Activated CD4-positive, alpha-beta T cell treated with anti-CD3 and anti-CD28 coated beads for 1 hour (primary cell): ENCODE results near the gene NT5DC3.
"Not testable (repeated sequence)": the region's sequence is repeated elsewhere in the genome, so short reads cannot be mapped to it uniquely, and the experiment has no call there.

Experiments
- DNase-seq: peaks from one replicate; pipeline ENCODE4 v3.0.0-alpha.2; 2020

The NT5DC3 gene

GRCh38 chr12:103830730-103831320, 10.2 kb downstream of the NT5DC3 start:
- no peak for DNase-seq

DNA sequence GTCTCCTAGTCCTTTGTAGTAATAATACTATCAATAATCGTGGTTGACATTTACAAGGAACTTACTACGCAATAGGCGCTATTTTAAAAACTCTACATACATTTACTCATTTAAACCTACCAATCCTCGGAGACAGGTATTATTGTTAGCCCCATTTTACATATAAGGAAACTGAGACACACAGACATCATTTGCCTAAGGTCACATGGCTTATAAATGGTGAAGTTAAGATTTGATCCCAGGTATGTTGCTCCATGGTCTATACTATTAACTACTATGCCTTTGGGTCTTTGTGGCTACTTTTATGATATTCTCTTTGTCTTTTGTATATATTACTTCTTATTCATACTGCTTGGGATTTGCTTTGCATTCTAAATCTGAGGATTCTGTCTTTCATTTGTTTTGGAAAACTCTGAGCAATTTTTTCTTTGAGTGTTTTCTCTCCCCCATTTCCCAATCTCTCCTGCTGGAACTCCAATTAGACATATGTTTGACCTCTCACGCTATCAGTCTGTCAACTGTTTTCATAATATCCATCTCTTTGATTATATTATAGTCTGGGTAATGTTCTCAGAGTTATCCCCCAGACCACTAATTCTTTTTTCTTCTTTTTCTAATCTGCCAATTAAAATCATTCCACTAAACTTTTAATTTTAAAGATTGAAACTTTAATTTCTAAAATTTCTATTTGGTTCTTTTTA, 10.9 kb downstream of the NT5DC3 start:
- no peak for DNase-seq

GRCh38 chr12:103829092-103829491, 11.9 kb downstream of the NT5DC3 start:
- DNase-seq = no peak

DNA sequence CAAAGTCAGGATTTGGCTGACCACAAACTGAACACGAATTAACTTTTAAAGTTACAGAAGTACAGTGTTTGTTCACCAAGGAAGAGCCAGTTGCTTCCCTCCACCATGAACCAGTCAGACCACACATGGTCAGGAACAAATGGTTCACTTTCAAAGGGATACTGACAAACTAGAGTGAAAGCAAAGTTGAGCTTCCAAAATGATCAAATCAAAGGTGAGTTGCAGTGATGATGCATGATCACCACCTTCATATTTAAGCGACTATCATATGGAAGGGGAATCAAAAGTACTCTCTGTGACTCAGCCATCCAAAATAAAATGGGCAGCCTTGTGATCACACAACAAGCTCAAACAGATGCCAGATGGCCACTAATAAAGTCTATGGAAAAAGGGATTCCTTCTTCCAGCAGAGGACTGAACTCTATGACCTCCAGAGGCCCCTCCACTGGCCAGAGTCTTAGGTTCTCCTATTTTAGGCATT, 13.1 kb downstream of the NT5DC3 start:
- DNase-seq = no peak

DNA sequence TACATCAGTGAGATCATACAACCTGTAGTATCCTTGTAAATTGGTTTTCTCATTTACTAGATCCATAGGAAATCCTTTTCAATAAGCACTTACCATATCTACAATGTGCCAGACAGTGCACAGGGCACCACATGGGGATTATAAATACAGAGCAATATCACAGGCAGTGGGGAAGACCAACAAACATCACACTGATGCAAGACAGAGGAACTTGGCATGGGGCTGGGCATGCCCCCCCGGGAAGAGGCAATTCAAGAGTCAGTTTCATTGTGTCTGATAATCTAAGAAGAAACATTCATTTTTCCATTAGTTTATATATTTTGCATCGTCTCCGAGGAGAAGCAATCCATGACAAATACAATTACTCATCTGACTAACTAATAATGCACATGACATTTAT, 16.2 kb downstream of the NT5DC3 start:
- DNase-seq = no peak

DNA sequence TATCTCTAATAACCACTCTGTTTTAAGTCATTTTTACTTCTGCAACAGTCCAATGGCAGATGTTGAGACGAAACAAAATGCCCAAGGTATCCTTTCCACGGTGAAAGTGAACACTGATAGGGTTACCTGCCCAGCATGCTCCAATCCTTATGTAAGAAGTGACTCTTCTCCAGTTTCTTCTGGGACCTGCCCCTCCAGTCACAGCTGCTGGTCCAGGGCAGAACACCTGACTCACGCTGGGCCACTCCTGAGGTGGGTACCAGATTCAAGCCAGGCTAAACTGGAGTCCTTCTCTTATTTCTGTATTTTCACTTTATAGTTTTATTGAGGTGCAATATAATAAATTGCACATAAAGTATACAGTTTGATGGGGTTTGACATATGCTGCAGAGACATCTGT, 16.7 kb downstream of the NT5DC3 start:
- no peak for DNase-seq

GRCh38 chr12:103823871-103824270, 17.2 kb downstream of the NT5DC3 start:
- no peak for DNase-seq

GRCh38 chr12:103821773-103822172, 19.3 kb downstream of the NT5DC3 start:
- DNase-seq = no peak

- no peak for DNase-seq
Measured at GRCh38 chr12:103820881-103821489, 20.0 kb downstream of the NT5DC3 start.

GRCh38 chr12:103820361-103820760, 20.7 kb downstream of the NT5DC3 start:
- DNase-seq = no peak

DNA sequence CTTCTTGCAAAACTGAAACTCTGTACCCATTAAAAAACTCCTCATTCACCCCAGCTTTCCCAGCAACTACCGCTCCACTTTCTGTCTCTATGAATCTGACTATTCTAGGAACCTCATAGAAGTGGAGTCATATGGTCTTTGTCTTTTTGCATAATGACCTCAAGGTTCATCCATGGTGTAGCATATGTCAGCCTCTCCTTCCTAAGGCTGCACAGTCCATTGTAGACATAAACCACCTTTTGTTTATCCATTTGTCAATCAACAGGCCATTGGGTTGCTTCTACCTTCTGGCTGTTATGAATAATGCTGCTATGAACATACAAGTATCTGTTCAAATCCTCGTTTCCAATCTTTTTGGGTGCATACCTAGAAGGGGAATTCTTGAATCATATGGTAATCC, 21.1 kb downstream of the NT5DC3 start:
- no peak for DNase-seq

DNA sequence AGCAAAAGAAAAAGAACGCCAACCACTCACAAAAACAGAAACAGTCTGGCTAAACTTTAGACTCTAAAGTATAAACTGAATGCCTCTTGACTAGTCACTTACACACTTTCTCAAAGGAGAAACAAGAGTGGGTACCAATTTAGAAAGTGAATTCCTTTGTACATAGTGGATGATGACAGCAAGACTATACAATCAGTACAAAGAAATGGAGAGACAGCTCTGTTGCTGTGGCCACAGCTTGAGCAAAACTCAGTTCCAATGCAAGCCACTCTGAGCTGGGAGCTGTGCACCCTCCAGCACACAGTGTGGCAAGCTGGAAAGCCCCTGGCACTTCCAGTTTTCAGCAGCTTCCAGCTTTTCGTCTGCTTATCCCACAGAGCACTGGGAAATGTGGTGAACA, 21.7 kb downstream of the NT5DC3 start:
- no peak for DNase-seq

GRCh38 chr12:103817791-103818190, 23.2 kb downstream of the NT5DC3 start:
- no peak for DNase-seq

DNA sequence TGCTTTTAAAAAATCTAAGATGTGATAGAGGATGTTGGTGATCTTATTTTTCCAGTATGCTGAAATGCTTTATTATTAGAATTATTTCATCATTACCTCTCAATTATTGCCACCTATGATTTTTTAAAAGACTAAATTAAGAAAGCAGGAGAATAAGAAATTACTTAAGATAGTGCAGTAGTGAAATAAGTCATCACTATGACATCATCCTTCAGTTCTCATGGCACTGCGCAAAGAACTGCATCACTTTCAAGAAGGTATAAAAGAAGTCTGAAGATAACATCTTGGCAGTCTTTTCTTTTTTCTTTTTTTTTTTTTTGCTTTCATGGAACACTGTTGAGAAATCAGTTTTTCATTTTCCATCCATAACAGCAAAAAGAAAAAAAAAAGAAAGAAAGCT, 24.4 kb downstream of the NT5DC3 start:
- DNase-seq = no peak

DNA sequence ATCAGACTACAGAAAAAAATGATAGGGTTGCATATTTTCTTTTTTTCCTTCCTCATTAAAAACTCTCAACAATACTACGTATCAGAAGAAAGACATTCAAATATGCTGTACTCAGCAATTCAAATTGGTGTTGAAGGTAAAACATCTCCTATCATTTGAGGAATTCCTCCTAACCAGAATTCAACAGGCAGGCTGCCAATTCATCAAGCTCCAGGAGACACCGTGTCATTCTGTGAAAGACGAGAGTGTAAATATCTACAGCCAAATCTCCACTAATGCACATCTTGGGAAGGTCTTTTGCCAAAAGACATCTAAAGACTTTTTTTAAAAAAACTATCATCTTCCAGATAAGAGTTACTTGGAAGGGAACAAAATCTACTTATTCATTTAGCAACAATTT, 26.6 kb downstream of the NT5DC3 start:
- DNase-seq = no peak

GRCh38 chr12:103813949-103814348, 27.1 kb downstream of the NT5DC3 start:
- no peak for DNase-seq

DNA sequence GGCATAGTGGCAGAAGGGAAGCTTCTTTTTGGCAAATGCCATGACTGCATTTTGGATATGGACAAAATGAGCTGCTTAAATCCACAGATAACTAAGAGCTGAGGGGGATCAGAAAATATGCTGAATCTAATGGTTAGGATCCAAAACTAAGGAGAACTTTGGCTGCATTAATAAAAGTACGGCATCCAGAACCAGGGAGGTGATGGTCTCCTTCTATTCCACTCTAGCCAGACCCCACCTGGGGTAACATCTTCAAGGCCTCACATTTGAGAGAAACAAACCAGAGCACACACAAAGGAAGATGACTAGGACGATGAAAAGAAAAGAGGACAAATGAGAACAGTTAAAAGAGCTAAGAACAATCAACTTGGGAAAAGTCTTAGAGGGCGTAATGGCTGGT, 27.6 kb downstream of the NT5DC3 start:
- no peak for DNase-seq

DNA sequence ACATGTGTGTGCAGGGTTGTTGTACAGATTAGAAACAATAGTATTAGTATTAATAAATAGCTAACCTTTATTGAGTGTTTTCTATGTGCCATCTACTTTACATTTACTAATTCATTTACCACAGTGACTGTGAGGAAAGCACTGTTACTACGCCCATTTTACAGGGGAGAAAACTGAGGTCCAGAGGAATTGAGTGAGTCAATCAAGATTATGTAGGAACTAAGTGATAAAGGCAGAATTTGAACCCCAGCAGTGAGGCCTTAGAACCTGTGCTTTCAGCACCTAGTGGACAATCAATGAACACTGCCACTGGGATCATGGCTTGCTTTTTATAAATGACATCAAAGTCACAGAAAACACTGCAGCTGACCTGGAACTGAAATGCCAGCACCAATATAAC, 28.2 kb downstream of the NT5DC3 start:
- no peak for DNase-seq

DNA sequence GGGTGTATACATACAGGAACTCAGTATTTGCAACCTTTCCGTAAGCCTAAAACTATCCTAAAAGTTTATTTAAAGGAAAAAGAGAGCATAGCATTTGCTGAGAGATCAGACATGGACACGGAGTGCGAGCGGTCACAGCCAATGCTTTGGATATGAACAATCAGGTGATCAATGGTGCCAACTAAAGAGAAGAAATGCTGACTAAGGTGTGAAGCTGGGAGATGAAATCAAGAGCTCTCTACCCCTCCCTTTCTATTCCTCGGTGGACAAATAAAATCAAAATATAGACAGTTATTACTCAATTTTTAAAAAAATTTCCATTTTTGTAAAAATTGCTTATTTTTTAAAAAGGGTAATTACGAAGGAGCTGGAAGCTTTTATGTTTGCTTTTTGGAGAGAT, 29.2 kb downstream of the NT5DC3 start:
- no peak for DNase-seq

- DNase-seq = no peak
Measured at GRCh38 chr12:103810111-103810510, 30.9 kb downstream of the NT5DC3 start.

DNA sequence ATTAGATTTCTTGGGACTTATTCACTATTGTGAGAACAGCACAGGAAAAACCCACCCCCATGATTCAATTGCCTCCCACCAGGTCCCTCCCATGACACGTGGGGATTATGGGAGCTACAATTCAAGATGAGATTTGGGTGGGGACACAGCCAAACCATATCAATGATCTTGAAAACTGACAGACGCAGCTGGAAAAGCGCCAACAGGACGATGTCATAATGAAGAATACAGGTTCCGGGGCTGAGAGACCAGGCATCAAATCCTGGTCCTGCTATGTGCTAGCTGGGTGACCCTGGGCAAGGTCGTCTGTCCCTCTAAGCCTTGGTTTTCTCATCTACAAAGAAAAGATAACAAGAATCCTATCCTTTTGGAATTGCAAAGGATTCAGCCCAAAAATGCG, 31.4 kb downstream of the NT5DC3 start:
- DNase-seq = not testable (repeated sequence)

DNA sequence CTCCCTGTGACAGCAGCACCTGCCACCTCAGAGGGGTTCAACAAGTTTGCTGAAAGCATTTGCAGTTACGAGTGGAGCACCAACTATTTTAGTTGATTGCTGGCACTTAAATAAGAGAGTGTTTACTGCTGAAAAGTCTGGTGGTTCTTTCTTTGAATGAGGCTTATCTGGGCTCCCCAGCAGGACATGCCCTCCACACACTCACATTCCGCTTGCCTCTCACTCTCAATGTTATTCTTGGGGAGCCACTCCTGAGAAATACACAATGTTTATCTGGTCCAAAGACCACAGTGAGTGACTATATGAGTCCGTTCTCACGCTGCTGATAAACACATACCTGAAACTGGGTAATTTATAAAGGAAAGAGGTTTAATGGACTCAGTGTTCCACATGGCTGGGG, 31.9 kb downstream of the NT5DC3 start:
- no peak for DNase-seq

DNA sequence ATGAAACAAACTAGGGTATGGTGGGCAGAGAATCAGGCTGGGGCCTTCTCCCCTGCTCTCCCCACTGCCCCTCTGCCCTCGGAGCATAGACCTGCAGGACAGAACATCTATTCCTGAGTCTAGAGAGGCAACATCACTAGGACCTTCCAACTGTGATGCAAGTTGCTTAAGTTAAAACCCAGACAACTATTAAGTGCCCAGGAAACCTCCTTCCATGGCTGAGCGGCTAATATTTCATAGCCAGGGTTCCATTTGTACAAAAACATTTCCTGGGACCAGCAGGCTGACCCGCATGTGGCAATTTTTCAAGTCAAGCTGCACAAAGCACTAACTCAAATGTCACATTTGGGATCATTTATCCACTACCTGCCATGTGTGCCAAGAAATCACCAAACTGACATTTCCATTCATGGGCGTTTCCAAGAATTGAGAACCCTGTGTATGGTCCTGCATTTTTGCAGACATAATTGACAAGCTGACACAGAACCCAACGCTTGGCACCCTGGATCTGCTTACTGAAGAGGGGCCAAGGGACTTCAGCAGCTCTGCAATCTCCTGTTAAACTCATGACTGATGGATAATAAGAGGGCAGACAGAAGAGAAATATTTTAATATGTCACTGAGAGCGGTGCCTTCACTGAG, 32.7 kb downstream of the NT5DC3 start:
- no peak for DNase-seq
